NCI-H748 treated with DMSO at 0.1 percent for 48 hours (cell line): Measurements from ENCODE around the gene PTPRE.

ENCODE experiments used
- DNase-seq: peaks from one replicate; lab custom pipeline; 2025; lab: John Stamatoyannopoulos, UW

Gene PTPRE

DNA sequence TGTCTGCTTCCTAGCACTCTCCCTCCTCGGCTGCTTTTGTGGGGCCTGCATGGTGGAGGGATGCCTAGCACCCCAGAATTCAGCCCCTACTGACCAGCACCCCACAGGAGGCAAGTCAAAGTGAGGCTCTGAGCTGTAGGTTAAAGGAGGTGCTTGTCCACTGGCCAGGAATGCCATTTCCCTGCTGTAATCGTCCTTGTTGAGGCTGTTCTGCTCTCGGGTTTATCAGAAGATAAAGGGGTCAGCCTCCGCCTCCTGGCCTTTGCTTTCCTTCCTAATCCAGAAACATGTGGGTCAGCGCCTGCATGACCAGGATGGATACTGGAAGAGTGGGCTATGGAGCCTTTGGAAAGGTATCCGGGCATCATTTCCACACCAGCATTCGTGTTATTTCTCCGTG lies 120.4 kb downstream of the PTPRE start:
- DNase-seq: no peak

DNA sequence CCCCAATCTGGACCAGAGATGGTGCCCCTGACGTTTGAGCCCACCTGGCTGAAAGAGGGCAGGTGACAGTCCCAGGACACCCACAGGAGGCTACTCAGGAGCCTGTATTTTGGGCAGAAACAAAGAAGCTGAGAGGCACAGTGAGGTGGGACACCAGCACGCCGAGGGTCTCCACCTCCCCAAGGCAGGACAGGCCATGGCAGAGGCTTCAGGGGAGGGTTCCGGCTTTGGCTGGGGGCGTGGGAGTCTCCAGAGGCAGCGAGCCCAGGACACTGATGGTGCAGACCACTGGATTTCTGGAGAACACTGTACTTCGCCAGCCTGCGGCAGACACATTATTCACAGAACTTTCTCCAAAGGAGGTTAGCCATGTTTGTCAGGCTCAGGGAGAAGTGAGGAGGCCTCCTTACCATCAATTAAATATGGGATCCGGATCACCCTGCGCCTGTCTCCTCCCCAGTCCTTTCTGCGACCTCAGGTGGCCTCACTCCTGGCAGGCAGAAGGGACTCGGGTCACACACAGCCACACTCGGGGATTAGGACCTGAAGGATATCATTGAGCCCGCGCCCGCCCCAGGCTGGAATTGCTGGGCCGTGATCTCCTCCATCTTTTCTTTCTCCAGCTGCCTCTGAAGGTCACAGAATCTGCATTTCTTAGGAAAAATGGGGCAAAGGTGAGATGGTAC lies 121.1 kb downstream of the PTPRE start:
- DNase-seq: no peak

DNA sequence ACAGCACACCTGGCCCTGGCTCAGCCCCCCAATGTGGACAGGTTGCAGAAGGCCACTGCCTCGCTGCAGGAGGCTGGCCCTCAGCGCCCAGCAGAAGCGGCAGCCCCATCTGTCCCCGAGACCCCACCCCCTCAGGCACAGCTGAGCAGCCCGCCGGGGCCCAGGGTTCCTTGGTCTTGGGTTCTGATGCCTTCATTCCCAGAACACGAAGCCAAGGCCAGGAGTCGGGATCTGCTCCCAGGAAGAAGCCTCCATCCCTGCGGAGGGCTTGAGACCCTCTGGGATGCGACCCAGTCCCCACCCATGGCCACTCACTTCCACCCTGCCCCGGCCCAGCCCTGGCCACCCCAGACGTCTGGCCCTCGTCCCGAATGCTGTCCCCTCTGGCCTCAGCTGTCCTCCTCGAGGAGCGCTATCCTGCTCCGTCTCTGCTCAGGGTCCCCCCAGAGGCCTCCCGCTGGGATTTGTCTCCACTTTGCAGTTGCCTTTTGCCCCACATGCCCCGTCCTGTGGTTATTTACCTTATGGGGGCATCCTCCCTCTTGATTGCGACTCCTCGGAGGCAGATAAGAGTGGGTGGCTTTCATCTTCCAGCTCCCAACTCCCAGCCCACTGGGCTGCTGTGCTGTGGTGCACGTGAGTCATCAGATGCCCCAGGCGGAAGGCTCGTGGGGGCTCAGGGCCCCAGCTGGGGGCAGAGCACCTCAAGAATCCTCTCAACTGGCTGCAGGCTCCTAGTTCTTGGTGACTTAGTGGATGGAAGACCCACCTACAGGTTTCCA lies 121.8 kb downstream of the PTPRE start:
- DNase-seq: no peak

- no peak for DNase-seq
Observed at GRCh38 chr10:128029290-128029651, 122.4 kb downstream of the PTPRE start.

DNA sequence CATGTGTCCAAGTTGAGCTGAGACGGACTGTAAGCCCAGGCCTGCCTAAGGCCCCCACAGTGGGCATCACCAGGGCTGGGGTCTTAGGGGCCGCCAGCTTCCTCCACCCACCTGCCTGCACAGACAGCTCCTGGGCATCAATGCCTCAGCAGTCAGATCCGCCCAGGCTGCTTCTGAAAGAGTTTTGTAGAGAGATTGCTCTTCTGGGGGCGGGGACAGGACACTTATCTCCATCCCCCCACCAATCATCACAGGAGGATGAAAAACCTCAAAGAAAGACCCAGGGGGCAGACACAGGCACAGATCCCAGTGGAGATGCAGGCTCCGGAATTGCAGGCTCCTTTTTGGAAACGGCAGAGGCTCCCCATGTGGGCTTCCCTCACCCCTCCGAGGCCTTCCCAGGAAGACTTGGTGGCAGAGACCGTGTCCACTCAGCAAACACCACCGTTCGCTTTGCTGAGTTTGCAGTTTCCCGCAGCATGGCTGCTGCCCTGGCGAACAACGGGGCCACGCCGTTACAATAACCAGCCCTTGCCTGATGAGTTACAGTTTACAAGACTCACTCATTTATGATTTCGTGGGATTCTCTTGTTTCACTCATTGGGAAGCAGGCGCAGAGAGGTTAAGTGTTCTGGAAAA lies 122.9 kb downstream of the PTPRE start:
- DNase-seq: no peak

GRCh38 chr10:128030498-128031072 lies 123.7 kb downstream of the PTPRE start:
- no peak for DNase-seq

DNA sequence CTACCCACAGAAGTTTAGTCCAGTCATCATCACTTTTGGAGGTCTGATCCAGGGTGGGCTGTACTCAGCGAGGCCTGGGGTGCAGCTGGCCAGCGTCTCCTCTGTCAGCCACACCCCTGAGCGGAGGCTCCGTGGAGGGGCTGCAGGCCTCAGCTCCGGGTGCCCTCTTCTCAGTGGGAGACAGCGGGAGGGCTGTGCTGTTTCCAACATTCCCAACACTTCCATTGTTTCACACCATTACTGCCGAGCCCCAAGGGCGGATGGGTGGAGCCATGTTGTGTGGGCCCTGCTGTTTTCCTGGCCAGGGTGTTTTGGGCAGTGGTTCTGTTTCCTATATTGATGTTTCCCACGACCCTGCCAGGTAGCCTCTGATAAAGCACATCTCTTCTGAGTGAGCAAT lies 124.3 kb downstream of the PTPRE start:
- no peak for DNase-seq

- no peak for DNase-seq
Observed at GRCh38 chr10:128032466-128032865, 125.6 kb downstream of the PTPRE start.

GRCh38 chr10:128035557-128035973 lies 128.7 kb downstream of the PTPRE start:
- DNase-seq: no peak

- DNase-seq: no peak
Observed at GRCh38 chr10:128036011-128036615, 129.2 kb downstream of the PTPRE start.

DNA sequence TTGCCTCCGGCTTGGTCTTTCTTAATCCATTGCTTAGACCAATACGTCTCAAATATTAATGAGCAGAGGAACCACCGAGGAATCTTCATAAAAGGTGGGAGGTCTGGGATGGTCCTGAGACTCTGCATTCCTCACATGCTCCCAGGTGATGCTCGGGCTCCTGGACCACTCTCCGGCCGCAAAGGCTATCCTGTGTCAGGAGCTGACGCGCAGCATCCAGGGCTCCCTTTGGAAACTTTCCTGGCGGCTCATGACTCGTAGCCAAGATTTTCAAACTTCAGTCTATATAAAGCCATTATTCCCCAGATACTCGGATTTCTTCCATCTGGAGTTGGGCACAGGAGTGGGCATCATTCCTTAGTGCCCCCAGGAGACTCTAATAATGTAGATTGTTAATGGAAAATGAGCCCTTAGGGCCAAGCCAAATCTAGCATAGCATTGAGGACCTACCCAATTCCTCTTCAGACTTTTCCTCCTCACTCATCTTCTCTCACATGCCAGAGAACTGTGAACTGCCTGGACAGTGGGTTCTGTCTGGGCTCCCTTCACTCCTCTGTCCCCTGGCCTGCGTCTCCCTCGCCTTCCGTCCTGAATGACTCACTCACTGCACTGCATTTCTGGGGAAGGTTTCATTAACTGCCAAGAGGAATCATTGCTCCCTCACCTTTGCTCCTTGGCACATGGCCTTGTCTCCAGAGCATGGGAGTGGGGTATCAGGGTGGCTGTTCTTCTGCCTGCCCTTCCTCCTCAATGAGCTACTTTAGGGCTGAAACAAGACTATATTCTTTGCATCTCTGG lies 130.0 kb downstream of the PTPRE start:
- DNase-seq: no peak

DNA sequence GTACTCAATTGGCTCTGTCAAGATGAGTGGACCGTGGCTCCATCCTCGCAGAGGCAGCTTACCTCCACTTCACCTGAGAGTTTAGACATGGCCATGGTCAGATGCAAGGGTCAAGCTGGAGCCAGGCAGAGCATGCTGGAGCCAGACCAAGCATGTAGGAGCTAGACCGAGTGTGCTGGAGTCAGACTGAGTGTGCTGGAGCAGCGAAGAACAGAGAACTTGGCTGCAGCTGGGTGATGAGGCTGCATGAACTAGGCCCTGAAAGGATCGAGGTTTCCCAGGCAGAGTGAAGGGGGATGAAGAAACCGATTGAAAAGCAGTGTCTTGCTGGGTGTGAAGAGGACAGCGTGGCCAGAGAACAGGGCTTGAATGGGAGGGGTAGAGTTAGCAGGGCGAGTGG lies 133.2 kb downstream of the PTPRE start:
- DNase-seq: no peak

DNA sequence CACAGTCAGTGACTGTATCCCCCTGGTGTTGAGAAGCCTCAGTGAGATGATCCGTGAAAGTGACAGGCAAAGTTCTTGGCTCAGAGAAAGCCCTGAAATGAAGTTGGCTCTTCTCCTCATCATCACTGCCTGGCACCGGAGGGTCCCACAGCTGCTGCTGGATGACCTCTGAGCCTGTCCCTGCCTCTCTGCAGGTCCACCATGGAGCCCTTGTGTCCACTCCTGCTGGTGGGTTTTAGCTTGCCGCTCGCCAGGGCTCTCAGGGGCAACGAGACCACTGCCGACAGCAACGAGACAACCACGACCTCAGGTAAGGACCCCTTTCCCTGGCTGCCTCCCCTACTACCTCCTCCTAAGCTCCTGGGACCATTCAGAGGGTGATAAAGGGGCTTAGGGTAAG lies 133.8 kb downstream of the PTPRE start:
- DNase-seq: no peak

- DNase-seq: no peak
Observed at GRCh38 chr10:128042131-128042610, 135.3 kb downstream of the PTPRE start.

DNA sequence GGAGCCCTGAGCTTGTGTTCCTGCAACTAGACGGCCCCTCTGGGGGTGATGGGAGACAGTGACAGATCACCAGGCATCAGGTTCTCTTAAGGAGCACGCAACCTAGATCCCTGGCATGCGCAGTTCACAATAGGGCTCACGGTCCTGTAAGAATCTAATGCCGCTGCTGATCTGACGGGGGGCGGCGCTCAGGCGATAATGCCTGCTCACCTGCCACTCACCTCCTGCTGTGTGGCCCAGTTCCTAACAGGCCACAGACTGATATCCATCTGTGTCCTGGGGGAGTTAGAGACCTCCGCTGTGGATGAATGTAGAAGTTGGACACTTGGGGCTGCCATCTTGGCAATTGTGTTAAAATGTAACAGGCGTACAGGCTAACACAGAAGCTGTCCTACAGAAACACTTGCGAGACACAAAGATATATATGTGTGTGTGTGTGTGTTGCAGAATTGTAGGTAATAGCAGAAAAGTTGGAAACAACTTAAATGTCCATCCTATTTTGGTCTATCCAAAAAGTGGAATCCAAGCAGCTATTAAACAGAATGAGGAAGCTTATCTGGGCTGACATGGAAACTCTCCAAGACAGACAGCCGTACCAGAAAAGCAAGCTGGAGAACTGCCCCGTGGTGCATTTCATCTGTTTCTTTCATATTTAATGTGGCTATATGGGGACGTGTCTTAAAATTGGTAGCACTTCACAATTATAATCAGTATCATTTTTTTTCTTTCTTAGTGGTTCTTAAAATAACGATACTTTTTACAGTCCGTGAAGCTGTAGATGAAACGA lies 136.5 kb downstream of the PTPRE start:
- no peak for DNase-seq

GRCh38 chr10:128044186-128044585 lies 137.3 kb downstream of the PTPRE start:
- no peak for DNase-seq

DNA sequence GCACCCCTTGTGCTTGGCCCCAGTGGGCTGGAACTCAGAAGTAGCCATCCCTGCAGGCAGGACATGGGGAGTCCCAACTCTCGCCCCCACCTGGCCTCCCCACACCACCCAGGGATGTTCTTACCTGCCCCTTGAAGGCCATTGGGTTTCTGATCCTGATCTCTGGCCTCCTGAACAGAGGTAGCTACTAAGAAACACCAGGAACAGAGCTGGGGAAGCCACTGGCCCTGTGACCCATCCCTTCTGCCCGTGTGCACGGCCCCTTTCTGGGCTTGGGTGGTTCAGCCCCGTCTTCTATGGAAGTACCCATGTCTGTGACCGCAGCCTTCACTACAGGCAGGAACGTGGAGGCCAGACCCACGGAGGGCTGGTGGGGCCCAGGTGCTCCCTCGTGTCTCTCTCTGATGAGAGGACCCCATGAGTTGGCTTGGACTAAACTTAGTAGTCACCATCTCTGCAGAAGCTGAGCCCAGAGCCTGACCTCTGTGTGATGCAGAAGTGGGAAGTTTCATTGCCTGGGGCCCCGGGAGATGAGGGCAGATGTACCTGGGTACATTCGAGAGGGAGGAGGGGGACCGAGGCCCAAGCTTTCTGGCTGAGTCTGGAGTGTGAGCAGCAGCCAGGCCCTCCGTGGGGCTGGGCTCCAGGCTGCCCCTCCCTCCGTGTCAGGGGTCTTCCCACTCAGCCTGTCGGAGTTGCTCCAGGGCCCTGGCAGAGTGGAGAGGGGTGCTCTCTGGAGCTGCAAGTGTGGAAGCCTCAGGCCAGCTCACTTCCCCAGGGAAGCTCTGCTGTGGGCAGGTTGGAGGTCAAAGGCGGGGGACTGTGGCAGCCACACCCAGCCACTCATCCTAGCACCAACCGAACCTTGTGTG lies 138.3 kb downstream of the PTPRE start:
- DNase-seq: no peak

- no peak for DNase-seq
Observed at GRCh38 chr10:128045833-128046120, 138.9 kb downstream of the PTPRE start.

DNA sequence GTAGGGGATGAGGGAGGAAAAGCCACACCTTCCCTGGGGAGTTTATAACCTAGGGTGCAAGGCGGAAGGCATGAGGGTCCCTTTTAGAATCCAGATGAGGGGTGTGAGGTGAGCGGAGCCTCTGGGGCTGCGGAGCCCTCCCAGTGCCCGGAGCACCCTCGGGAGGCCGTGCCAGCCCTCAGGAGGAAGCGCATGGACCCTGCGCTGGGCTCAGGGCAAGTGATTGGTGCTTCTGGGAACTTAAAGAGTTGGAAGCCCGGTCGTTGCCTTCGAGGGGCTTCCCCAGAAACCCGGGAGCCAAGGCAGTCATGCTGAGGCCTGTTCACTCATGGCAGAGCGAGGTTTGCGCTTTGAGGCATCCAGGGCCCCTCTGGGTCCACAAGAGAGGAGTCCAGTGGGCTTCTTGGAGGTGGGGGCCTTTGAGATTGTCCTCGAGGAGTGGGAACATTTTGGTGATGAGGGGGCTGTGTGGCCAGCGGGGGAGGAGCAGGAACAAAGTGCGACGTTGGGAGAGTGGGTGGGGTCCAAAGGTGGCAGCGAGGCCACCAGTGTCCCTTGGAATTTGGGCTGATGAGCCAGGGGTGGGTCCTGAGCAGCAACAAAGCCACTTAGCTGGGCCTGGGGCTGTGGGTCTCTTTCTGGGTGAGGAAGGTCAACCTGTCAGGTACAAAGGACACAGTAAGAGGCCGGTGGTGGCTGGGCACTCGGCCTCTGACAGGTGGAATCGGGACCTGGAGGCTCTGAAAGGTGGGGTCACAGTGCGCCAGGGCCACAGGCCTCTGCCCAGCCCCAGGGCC lies 139.5 kb downstream of the PTPRE start:
- DNase-seq: no peak
